Peyer's patch (tissue), 4 donors: ENCODE measurements around the gene NPEPL1. TPM values are rescaled to one million over a fixed set of nuclear protein-coding genes. Genes with fewer than 3 reads are reported as not detected.

Experiments
- DNase-seq, 3 donors: peaks; one replicate each; pipeline ENCODE4 v3.0.0-alpha.2; 2017 to 2019
- H3K27ac ChIP-seq, 4 donors: fragments of 200-600 bp; sonication (generic); one replicate each; pipeline ENCODE4 v1.5.1; 2016 to 2019
- H3K27me3 ChIP-seq, 2 donors: fragments of 200-600 bp; sonication (generic); one replicate each; pipeline ENCODE4 v1.5.1; 2019
- H3K36me3 ChIP-seq, 3 donors: fragments of 200-600 bp; sonication (generic); one replicate each; pipeline ENCODE4 v1.5.1; 2016 to 2019
- H3K4me1 ChIP-seq, 4 donors: fragments of 200-600 bp; sonication (generic); one replicate each; pipeline ENCODE4 v1.5.1; 2016 to 2019
- H3K4me3 ChIP-seq, 4 donors: fragments of 200-600 bp; sonication (generic); 1 replicate in 3 of 4; 2 replicates in 1 of 4; pipeline ENCODE4 v1.5.1; 2016 to 2019; ENCODE audit warnings: mild to moderate bottlenecking in 1 of 4
- H3K9me3 ChIP-seq, 4 donors: fragments of 200-600 bp; sonication (generic); one replicate each; pipeline ENCODE4 v1.5.1; 2016 to 2019; ENCODE audit warnings: mild to moderate bottlenecking in 1 of 4
- CTCF ChIP-seq, 6 experiments: fragments of 450-650 bp in 4 of 6; fragments of 200-600 bp in 2 of 6; sonication (generic) in 1 of 6; IDR thresholded peaks; one replicate each; pipeline ENCODE4 v1.5.1; 2017 to 2019; ENCODE audit warnings: antibody characterized with exemption in 6 of 6, mild to moderate bottlenecking in 3 of 6, moderate library complexity in 1 of 6
- POLR2A ChIP-seq, 2 donors: fragments of 450-650 bp; IDR thresholded peaks; one replicate each; pipeline ENCODE4 v1.5.1; 2017; ENCODE audit warnings: antibody characterized with exemption in 2 of 2, mild to moderate bottlenecking in 2 of 2, moderate library complexity in 2 of 2
- total RNA-seq, 4 donors: library from RNA; depleted of rRNA; stranded (reverse); fragments of >200 nt; gene quantifications; one replicate each; pipeline ENCODE4 v1.1.0, GENCODE V29; 2016

Gene NPEPL1
- total RNA-seq, 4 donors from 2014 or later, result 36.3 to 80.4 (median 63.0) TPM

- H3K4me3 ChIP-seq, result peak overlapping the region; percentile 62 to 91 (median 84)
- H3K27ac ChIP-seq, result peak overlapping the region; percentile 84 to 99 (median 94)
- H3K36me3 ChIP-seq, result no peaks in the 10 kb centered on the region
- no peaks in the 10 kb centered on the region for H3K9me3 ChIP-seq
- H3K27me3 ChIP-seq, result no peaks in the 10 kb centered on the region
- no peak for DNase-seq
- H3K4me1 ChIP-seq, result peaks cover 3 to 43% (median 5%) of the 10 kb centered on the region in 4 donors
- TF ChIP-seq POLR2A (IDR thresholded peaks at IDR 0.05) (no peak), CTCF (IDR thresholded peaks at IDR 0.05) (no peak)
Measured at GRCh38 chr20:58651559-58651945, 41.0 kb upstream of the NPEPL1 start.

- peaks cover 3 to 48% (median 5%) of the 10 kb centered on the region in 4 donors for H3K4me1 ChIP-seq
- peak; percentile 71 to 88 (median 84) for DNase-seq
- no peaks in the 10 kb centered on the region for H3K9me3 ChIP-seq
- no peaks in the 10 kb centered on the region for H3K36me3 ChIP-seq
- TF ChIP-seq CTCF (IDR thresholded peaks at IDR 0.05) (peak in 2 of 6 experiments; percentile 10 to 11), POLR2A (IDR thresholded peaks at IDR 0.05) (peak; percentile 10 to 60)
- H3K4me3 ChIP-seq, result peak overlapping the region; percentile 62 to 91 (median 84)
- peak overlapping the region; percentile 84 to 99 (median 94) for H3K27ac ChIP-seq
- H3K27me3 ChIP-seq, result no peaks in the 10 kb centered on the region
Measured at GRCh38 chr20:58651946-58652605, 40.5 kb upstream of the NPEPL1 start.

- TF ChIP-seq POLR2A (IDR thresholded peaks at IDR 0.05) (no peak), CTCF (IDR thresholded peaks at IDR 0.05) (no peak)
- peak in 1 of 3 donors; percentile 5 for DNase-seq
- Histone ChIP-seq H3K36me3 (no peaks in the 10 kb centered on the region), H3K9me3 (no peaks in the 10 kb centered on the region), H3K4me3 (peak overlapping the region; percentile 62 to 91 (median 84)), H3K4me1 (peaks cover 3 to 54% (median 5%) of the 10 kb centered on the region in 4 donors), H3K27me3 (no peaks in the 10 kb centered on the region), H3K27ac (peak overlapping the region; percentile 84 to 99 (median 94))
Measured at GRCh38 chr20:58652606-58653294, 39.9 kb upstream of the NPEPL1 start.

- Histone ChIP-seq H3K36me3 (no peaks in the 10 kb centered on the region), H3K27ac (no peak overlapping the region), H3K4me1 (peaks cover 2 to 51% (median 5%) of the 10 kb centered on the region in 4 donors), H3K27me3 (no peaks in the 10 kb centered on the region), H3K9me3 (no peaks in the 10 kb centered on the region), H3K4me3 (no peak overlapping the region)
- no peak for DNase-seq
- TF ChIP-seq POLR2A (IDR thresholded peaks at IDR 0.05), result no peak
- no peak for TF ChIP-seq CTCF (IDR thresholded peaks at IDR 0.05)
Measured at GRCh38 chr20:58654337-58654736, 38.3 kb upstream of the NPEPL1 start.

- no peaks in the 10 kb centered on the region for H3K9me3 ChIP-seq
- H3K27ac ChIP-seq, result no peak overlapping the region
- TF ChIP-seq POLR2A (IDR thresholded peaks at IDR 0.05), result no peak
- no peak for TF ChIP-seq CTCF (IDR thresholded peaks at IDR 0.05)
- H3K4me3 ChIP-seq, result no peak overlapping the region
- DNase-seq, result no peak
- no peaks in the 10 kb centered on the region for H3K36me3 ChIP-seq
- H3K27me3 ChIP-seq, result no peaks in the 10 kb centered on the region
- H3K4me1 ChIP-seq, result peaks cover 0 to 50% (median 5%) of the 10 kb centered on the region in 4 donors
Measured at GRCh38 chr20:58655328-58656107, 37.1 kb upstream of the NPEPL1 start.
